HEK293 (cell line): ENCODE data around the gene FRRS1L.

ENCODE experiments used
- CTCF ChIA-PET: fragments of 350-600 bp; formaldehyde crosslinking; extraction: SDS; loops from one replicate; lab custom pipeline; 2021; ENCODE audit warnings: antibody characterized with exemption; lab: Yijun Ruan, JAX
- POLR2A ChIA-PET: fragments of 300-600 bp; formaldehyde crosslinking; extraction: SDS; loops from one replicate; lab custom pipeline; 2020; ENCODE audit warnings: antibody characterized with exemption, inconsistent platforms; lab: Yijun Ruan, JAX
- H3K27ac ChIP-seq: fragments of 200-500 bp; sonication (Bioruptor generic); 2 replicates; pipeline ENCODE4 v1.5.1; 2014; ENCODE audit warnings: low read depth, low read length, control low read depth, inconsistent platforms; ENCODE audit errors: extremely low read depth
- H3K36me3 ChIP-seq, 2 experiments: fragments of 200-500 bp in 1 of 2; sonication (Bioruptor generic) in 1 of 2; 1 replicate in 1 of 2; 2 replicates in 1 of 2; pipeline ENCODE4 v1.5.1; 2014 to 2017; ENCODE audit warnings: inconsistent platforms in 2 of 2, low read length in 2 of 2; ENCODE audit not compliant: control insufficient read depth in 2 of 2, insufficient read depth in 1 of 2
- H3K4me1 ChIP-seq: fragments of 200-500 bp; sonication (Bioruptor generic); 2 replicates; pipeline ENCODE4 v1.5.1; 2014; ENCODE audit warnings: mild to moderate bottlenecking, low read length, inconsistent platforms; ENCODE audit not compliant: control insufficient read depth, insufficient read depth
- H3K4me3 ChIP-seq: 2 replicates; pipeline ENCODE4 v1.5.1; 2011; ENCODE audit warnings: low read depth, mild to moderate bottlenecking, control low read depth, low read length, moderate library complexity
- H3K9me3 ChIP-seq: fragments of 200-500 bp; sonication (Bioruptor generic); 2 replicates; pipeline ENCODE4 v1.5.1; 2014; ENCODE audit warnings: low read depth, low read length, inconsistent platforms; ENCODE audit not compliant: control insufficient read depth, insufficient read depth
- BCL11B ChIP-seq: fragments of 450-650 bp; formaldehyde crosslinking; IDR thresholded peaks from 2 replicates; pipeline ENCODE4 v1.5.1; 2016; ENCODE audit warnings: low read depth, missing biosample characterization, missing genetic modification characterization
- SETDB1 ChIP-seq: IDR thresholded peaks from one replicate; pipeline ENCODE4 v1.6.1; 2017; ENCODE audit warnings: mild to moderate bottlenecking, low read length, moderate library complexity, mixed read lengths; ENCODE audit not compliant: insufficient read length
- SP7 ChIP-seq: fragments of 450-650 bp; formaldehyde crosslinking; IDR thresholded peaks from 2 replicates; pipeline ENCODE4 v1.5.1; 2016; ENCODE audit warnings: missing biosample characterization, missing genetic modification characterization
- ZNF138 ChIP-seq: fragments of 450-650 bp; formaldehyde crosslinking; IDR thresholded peaks from 2 replicates; pipeline ENCODE4 v1.5.1; 2016; ENCODE audit warnings: missing biosample characterization, missing genetic modification characterization, borderline replicate concordance
- ZNF2 ChIP-seq: fragments of 450-650 bp; formaldehyde crosslinking; IDR thresholded peaks from 2 replicates; pipeline ENCODE4 v1.5.1; 2016; ENCODE audit warnings: missing biosample characterization, missing genetic modification characterization
- ZNF202 ChIP-seq: fragments of 450-650 bp; formaldehyde crosslinking; IDR thresholded peaks from 2 replicates; pipeline ENCODE4 v1.5.1; 2016; ENCODE audit warnings: missing biosample characterization, missing genetic modification characterization, borderline replicate concordance
- ZNF292 ChIP-seq: fragments of 450-650 bp; formaldehyde crosslinking; IDR thresholded peaks from 2 replicates; pipeline ENCODE4 v1.5.1; 2016; ENCODE audit warnings: low read depth, missing biosample characterization, missing genetic modification characterization, borderline replicate concordance
- ZNF549 ChIP-seq: fragments of 450-650 bp; IDR thresholded peaks from 2 replicates; pipeline ENCODE4 v1.5.1; 2018; ENCODE audit warnings: missing biosample characterization, missing genetic modification characterization, mild to moderate bottlenecking, inconsistent platforms, moderate library complexity
- ZNF670 ChIP-seq: fragments of 450-650 bp; formaldehyde crosslinking; IDR thresholded peaks from 2 replicates; pipeline ENCODE4 v1.5.1; 2016; ENCODE audit warnings: missing biosample characterization, missing genetic modification characterization, low read depth
- ZNF677 ChIP-seq: fragments of 450-650 bp; IDR thresholded peaks from 2 replicates; pipeline ENCODE4 v1.5.0; 2018; ENCODE audit warnings: missing biosample characterization, mild to moderate bottlenecking, missing genetic modification characterization, moderate library complexity
- TF ChIP-seq, protein P1 (sequence below): fragments of 450-650 bp; formaldehyde crosslinking; IDR thresholded peaks from 2 replicates; pipeline ENCODE4 v1.5.1; 2017; ENCODE audit warnings: missing biosample characterization, missing genetic modification characterization
- TF ChIP-seq, protein P2 (sequence below): fragments of 450-650 bp; formaldehyde crosslinking; IDR thresholded peaks from 2 replicates; pipeline ENCODE4 v1.5.1; 2016; ENCODE audit warnings: missing biosample characterization, missing genetic modification characterization
- TF ChIP-seq, protein P3 (sequence below): fragments of 450-650 bp; formaldehyde crosslinking; conservative IDR thresholded peaks from 2 replicates; pipeline ENCODE4 v1.5.1; 2016; ENCODE audit warnings: low read depth, missing biosample characterization, missing genetic modification characterization
- TF ChIP-seq, protein P4 (sequence below): fragments of 450-650 bp; IDR thresholded peaks from 2 replicates; pipeline ENCODE4 v1.5.1; 2018; ENCODE audit warnings: missing biosample characterization, mild to moderate bottlenecking, missing genetic modification characterization
- TF ChIP-seq, protein P5 (sequence below): fragments of 450-650 bp; formaldehyde crosslinking; conservative IDR thresholded peaks from 2 replicates; pipeline ENCODE4 v1.5.1; 2016; ENCODE audit warnings: low read depth, missing biosample characterization, missing genetic modification characterization
- TF ChIP-seq, protein P6 (sequence below): fragments of 450-650 bp; formaldehyde crosslinking; IDR thresholded peaks from 2 replicates; pipeline ENCODE4; 2016; ENCODE audit warnings: missing biosample characterization, missing genetic modification characterization
- TF ChIP-seq, protein P7 (sequence below): fragments of 450-650 bp; formaldehyde crosslinking; IDR thresholded peaks from 2 replicates; pipeline ENCODE4 v1.5.1; 2017; ENCODE audit warnings: missing biosample characterization, missing genetic modification characterization

Gene FRRS1L

DNA sequence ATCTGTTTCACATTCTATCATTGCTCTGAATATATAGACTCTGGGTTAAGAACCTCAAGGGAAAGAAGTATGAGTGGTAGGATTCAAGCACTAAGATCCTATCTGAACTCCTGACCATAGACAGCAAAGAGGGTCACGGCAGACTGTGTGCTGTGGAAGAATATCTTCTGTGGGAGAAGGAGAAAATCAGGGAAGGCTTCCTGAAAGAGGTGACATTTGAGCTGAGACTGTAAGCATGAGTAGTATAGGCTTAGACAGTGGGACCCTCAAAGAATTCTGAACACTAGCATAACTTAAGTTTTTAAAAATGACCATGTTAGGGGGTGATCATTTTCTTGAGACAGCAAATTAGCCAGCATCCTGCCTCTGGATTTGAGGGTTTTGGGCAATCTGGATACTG, 3.9 kb downstream of the FRRS1L start:
- POLR2A ChIA-PET = no interaction called here
- H3K27ac ChIP-seq = no peak overlapping the region
- no peaks in the 10 kb centered on the region for H3K9me3 ChIP-seq
- no peak for TF ChIP-seq SETDB1
- no peak for TF ChIP-seq ZNF677 (tag by site-specific recombination)
- no peak for TF ChIP-seq ZNF138 (tag by site-specific recombination)
- no peak for TF ChIP-seq SP7 (tag by site-specific recombination)
- no peak for TF ChIP-seq ZNF670 (tag by site-specific recombination)
- no peak for TF ChIP-seq ZNF202
- TF ChIP-seq, protein P1, sequence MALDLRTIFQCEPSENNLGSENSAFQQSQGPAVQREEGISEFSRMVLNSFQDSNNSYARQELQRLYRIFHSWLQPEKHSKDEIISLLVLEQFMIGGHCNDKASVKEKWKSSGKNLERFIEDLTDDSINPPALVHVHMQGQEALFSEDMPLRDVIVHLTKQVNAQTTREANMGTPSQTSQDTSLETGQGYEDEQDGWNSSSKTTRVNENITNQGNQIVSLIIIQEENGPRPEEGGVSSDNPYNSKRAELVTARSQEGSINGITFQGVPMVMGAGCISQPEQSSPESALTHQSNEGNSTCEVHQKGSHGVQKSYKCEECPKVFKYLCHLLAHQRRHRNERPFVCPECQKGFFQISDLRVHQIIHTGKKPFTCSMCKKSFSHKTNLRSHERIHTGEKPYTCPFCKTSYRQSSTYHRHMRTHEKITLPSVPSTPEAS (tag by site-specific recombination) = no peak
- no peak for TF ChIP-seq ZNF549
- TF ChIP-seq, protein P2, sequence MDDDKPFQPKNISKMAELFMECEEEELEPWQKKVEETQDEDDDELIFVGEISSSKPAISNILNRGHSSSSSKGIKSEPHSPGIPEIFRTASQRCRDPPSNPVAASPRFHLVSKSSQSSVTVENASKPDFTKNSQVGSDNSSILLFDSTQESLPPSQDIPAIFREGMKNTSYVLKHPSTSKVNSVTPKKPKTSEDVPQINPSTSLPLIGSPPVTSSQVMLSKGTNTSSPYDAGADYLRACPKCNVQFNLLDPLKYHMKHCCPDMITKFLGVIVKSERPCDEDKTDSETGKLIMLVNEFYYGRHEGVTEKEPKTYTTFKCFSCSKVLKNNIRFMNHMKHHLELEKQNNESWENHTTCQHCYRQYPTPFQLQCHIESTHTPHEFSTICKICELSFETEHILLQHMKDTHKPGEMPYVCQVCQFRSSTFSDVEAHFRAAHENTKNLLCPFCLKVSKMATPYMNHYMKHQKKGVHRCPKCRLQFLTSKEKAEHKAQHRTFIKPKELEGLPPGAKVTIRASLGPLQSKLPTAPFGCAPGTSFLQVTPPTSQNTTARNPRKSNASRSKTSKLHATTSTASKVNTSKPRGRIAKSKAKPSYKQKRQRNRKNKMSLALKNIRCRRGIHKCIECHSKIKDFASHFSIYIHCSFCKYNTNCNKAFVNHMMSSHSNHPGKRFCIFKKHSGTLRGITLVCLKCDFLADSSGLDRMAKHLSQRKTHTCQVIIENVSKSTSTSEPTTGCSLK (tag by site-specific recombination) = no peak
- no peak for TF ChIP-seq ZNF292 (tag by site-specific recombination)
- TF ChIP-seq ZNF2 (tag by site-specific recombination) = no peak
- TF ChIP-seq, protein P3, sequence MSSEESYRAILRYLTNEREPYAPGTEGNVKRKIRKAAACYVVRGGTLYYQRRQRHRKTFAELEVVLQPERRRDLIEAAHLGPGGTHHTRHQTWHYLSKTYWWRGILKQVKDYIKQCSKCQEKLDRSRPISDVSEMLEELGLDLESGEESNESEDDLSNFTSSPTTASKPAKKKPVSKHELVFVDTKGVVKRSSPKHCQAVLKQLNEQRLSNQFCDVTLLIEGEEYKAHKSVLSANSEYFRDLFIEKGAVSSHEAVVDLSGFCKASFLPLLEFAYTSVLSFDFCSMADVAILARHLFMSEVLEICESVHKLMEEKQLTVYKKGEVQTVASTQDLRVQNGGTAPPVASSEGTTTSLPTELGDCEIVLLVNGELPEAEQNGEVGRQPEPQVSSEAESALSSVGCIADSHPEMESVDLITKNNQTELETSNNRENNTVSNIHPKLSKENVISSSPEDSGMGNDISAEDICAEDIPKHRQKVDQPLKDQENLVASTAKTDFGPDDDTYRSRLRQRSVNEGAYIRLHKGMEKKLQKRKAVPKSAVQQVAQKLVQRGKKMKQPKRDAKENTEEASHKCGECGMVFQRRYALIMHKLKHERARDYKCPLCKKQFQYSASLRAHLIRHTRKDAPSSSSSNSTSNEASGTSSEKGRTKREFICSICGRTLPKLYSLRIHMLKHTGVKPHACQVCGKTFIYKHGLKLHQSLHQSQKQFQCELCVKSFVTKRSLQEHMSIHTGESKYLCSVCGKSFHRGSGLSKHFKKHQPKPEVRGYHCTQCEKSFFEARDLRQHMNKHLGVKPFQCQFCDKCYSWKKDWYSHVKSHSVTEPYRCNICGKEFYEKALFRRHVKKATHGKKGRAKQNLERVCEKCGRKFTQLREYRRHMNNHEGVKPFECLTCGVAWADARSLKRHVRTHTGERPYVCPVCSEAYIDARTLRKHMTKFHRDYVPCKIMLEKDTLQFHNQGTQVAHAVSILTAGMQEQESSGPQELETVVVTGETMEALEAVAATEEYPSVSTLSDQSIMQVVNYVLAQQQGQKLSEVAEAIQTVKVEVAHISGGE (tag by site-specific recombination) = no peak
- TF ChIP-seq, protein P4, sequence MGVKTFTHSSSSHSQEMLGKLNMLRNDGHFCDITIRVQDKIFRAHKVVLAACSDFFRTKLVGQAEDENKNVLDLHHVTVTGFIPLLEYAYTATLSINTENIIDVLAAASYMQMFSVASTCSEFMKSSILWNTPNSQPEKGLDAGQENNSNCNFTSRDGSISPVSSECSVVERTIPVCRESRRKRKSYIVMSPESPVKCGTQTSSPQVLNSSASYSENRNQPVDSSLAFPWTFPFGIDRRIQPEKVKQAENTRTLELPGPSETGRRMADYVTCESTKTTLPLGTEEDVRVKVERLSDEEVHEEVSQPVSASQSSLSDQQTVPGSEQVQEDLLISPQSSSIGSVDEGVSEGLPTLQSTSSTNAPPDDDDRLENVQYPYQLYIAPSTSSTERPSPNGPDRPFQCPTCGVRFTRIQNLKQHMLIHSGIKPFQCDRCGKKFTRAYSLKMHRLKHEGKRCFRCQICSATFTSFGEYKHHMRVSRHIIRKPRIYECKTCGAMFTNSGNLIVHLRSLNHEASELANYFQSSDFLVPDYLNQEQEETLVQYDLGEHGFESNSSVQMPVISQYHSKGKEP (tag by site-specific recombination) = no peak
- TF ChIP-seq, protein P5, sequence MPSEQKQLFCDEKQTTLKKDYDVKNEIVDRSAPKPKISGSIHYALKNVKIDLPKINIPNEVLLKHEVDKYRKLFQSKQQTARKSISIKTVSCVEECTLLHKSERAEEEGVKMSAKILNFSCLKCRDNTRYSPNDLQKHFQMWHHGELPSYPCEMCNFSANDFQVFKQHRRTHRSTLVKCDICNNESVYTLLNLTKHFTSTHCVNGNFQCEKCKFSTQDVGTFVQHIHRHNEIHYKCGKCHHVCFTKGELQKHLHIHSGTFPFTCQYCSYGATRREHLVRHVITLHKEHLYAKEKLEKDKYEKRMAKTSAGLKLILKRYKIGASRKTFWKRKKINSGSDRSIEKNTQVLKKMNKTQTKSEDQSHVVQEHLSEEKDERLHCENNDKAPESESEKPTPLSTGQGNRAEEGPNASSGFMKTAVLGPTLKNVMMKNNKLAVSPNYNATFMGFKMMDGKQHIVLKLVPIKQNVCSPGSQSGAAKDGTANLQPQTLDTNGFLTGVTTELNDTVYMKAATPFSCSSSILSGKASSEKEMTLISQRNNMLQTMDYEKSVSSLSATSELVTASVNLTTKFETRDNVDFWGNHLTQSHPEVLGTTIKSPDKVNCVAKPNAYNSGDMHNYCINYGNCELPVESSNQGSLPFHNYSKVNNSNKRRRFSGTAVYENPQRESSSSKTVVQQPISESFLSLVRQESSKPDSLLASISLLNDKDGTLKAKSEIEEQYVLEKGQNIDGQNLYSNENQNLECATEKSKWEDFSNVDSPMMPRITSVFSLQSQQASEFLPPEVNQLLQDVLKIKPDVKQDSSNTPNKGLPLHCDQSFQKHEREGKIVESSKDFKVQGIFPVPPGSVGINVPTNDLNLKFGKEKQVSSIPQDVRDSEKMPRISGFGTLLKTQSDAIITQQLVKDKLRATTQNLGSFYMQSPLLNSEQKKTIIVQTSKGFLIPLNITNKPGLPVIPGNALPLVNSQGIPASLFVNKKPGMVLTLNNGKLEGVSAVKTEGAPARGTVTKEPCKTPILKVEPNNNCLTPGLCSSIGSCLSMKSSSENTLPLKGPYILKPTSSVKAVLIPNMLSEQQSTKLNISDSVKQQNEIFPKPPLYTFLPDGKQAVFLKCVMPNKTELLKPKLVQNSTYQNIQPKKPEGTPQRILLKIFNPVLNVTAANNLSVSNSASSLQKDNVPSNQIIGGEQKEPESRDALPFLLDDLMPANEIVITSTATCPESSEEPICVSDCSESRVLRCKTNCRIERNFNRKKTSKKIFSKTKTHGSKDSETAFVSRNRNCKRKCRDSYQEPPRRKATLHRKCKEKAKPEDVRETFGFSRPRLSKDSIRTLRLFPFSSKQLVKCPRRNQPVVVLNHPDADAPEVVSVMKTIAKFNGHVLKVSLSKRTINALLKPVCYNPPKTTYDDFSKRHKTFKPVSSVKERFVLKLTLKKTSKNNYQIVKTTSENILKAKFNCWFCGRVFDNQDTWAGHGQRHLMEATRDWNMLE (tag by site-specific recombination) = no peak
- TF ChIP-seq, protein P6, sequence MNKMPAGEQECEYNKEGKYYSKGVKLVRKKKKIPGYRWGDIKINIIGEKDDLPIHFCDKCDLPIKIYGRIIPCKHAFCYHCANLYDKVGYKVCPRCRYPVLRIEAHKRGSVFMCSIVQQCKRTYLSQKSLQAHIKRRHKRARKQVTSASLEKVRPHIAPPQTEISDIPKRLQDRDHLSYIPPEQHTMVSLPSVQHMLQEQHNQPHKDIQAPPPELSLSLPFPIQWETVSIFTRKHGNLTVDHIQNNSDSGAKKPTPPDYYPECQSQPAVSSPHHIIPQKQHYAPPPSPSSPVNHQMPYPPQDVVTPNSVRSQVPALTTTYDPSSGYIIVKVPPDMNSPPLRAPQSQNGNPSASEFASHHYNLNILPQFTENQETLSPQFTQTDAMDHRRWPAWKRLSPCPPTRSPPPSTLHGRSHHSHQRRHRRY (tag by site-specific recombination) = no peak
- TF ChIP-seq BCL11B (tag by site-specific recombination) = no peak
- TF ChIP-seq, protein P7, sequence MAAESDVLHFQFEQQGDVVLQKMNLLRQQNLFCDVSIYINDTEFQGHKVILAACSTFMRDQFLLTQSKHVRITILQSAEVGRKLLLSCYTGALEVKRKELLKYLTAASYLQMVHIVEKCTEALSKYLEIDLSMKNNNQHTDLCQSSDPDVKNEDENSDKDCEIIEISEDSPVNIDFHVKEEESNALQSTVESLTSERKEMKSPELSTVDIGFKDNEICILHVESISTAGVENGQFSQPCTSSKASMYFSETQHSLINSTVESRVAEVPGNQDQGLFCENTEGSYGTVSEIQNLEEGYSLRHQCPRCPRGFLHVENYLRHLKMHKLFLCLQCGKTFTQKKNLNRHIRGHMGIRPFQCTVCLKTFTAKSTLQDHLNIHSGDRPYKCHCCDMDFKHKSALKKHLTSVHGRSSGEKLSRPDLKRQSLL = no peak
- TF ChIP-seq, all 188 proteins: peak for 0
- no peaks in the 10 kb centered on the region for H3K36me3 ChIP-seq
- CTCF ChIA-PET = interaction anchor here (1.2 to 1.8 kb wide), 2 partner anchors 14 to 20 kb away, joined by 3 to 6 read pairs; no protein-coding TSS in a partner anchor
- no peak overlapping the region for H3K4me3 ChIP-seq
- no peaks in the 10 kb centered on the region; the same call in 1 of the 2 replicates for H3K4me1 ChIP-seq
